Measurements from ENCODE around the gene ST6GAL1.
"Not testable (repeated sequence)": the region's sequence is repeated elsewhere in the genome, so short reads cannot be mapped to it uniquely, and the experiment has no call there.

The ST6GAL1 gene

DNA sequence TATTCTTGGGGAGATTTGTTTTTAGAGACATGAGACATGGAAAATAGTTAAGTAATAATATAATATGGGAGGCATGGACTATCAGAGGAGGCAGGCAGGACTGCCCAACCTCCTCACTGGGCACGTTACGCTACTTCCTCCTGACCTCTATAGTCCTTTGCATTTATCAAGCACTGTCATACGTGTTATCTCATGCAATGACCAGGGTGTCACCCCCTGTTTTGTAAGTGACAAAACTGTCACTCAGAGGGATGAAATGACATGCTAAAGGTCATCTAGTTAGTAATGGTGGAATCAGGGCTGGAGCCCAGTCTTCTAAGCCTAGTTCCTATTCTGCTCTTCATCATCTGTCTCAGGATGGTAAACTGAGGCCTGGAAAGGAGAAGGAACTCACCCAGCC, 66.7 kb downstream of the ST6GAL1 start:
- Mint-ChIP-seq H3K36me3 (ENCODE audit: insufficient read depth) (peaks cover 6% of the 10 kb centered on the region), H3K27me3 (no peaks in the 10 kb centered on the region), H3K9me3 (no peaks in the 10 kb centered on the region), H3K27ac (ENCODE audit: low read depth) (peak overlapping the region; percentile 83), H3K4me3 (no peak overlapping the region), H3K4me1 (peaks cover 59% of the 10 kb centered on the region)
- no peak for DNase-seq (ENCODE audit: low spot score in 2 of 2)
- ATAC-seq (replicated peaks; ENCODE audit: extremely low read depth, poor library complexity, severe bottlenecking) = no peak

DNA sequence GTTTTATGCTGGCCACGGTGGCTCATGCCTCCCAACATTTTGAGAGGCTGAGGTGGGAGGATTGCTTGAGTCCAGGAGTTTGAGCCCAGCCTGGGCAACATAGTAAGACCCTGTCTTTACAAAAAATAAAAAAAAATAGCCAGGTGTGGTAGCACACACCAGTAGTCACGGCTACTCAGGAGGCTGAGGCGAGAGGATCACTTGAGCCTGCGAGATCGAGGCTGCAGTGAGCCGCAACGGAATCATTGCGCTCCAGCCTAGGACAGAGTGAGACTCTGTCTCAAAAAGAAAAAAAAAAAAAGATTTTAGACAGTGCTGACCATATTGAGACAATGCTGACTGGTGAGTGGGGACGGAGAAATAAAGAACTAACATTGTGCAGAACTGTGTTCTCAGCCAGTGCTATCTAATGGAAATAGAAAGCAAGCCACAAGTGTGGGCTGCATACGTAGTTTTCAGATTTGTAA, 67.2 kb downstream of the ST6GAL1 start:
- H3K9me3 Mint-ChIP-seq = no peaks in the 10 kb centered on the region
- ATAC-seq (replicated peaks; ENCODE audit: extremely low read depth, poor library complexity, severe bottlenecking) = no peak
- peaks cover 61% of the 10 kb centered on the region for H3K4me1 Mint-ChIP-seq
- peaks cover 6% of the 10 kb centered on the region for H3K36me3 Mint-ChIP-seq (ENCODE audit: insufficient read depth)
- peak overlapping the region; percentile 83 for H3K27ac Mint-ChIP-seq (ENCODE audit: low read depth)
- H3K4me3 Mint-ChIP-seq = no peak overlapping the region
- DNase-seq (ENCODE audit: low spot score in 2 of 2) = no peak
- no peaks in the 10 kb centered on the region for H3K27me3 Mint-ChIP-seq

- Mint-ChIP-seq H3K4me1 (peaks cover 67% of the 10 kb centered on the region), H3K9me3 (no peaks in the 10 kb centered on the region), H3K36me3 (ENCODE audit: insufficient read depth) (peaks cover 4% of the 10 kb centered on the region), H3K27ac (ENCODE audit: low read depth) (peak overlapping the region; percentile 22), H3K4me3 (no peak overlapping the region), H3K27me3 (no peaks in the 10 kb centered on the region)
- no peak for DNase-seq (ENCODE audit: low spot score in 2 of 2)
- ATAC-seq (replicated peaks; ENCODE audit: extremely low read depth, poor library complexity, severe bottlenecking) = no peak
These were observed 68.6 kb downstream of the ST6GAL1 start for GRCh38 chr3:186998937-186999368.

DNA sequence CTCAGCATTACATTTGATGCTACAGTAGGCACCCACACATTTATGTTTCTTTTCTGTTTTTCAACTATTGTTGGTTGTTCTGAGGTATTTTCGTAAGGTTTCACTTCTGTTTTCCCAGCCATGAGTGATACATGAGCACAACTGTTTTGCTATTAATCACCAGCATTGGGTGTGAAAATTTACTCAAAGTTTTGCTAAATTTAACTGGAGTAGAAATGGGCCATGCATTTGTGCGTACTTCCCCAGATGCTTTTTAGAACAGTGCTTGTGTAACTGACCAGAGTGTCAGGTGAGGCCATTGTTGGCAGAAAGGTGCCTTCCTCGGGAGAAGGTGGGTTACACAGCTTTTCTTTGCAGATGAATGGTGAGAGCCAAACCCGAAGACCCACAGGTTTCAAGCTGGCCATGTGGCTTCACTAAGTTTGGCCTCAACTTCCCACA, 70.4 kb downstream of the ST6GAL1 start:
- peak overlapping the region; percentile 74 for H3K27ac Mint-ChIP-seq (ENCODE audit: low read depth)
- H3K4me1 Mint-ChIP-seq = peaks cover 77% of the 10 kb centered on the region
- ATAC-seq (replicated peaks; ENCODE audit: extremely low read depth, poor library complexity, severe bottlenecking) = peak; percentile 60
- no peak for DNase-seq (ENCODE audit: low spot score in 2 of 2)
- no peaks in the 10 kb centered on the region for H3K9me3 Mint-ChIP-seq
- no peak overlapping the region for H3K4me3 Mint-ChIP-seq
- H3K27me3 Mint-ChIP-seq = no peaks in the 10 kb centered on the region
- H3K36me3 Mint-ChIP-seq (ENCODE audit: insufficient read depth) = peaks cover 4% of the 10 kb centered on the region

- no peak for DNase-seq (ENCODE audit: low spot score in 2 of 2)
- no peak for ATAC-seq (replicated peaks; ENCODE audit: extremely low read depth, poor library complexity, severe bottlenecking)
- Mint-ChIP-seq H3K9me3 (peaks cover 3% of the 10 kb centered on the region), H3K27ac (ENCODE audit: low read depth) (no peak overlapping the region), H3K4me3 (no peak overlapping the region), H3K36me3 (ENCODE audit: insufficient read depth) (peaks cover 9% of the 10 kb centered on the region), H3K4me1 (peaks cover 79% of the 10 kb centered on the region), H3K27me3 (no peaks in the 10 kb centered on the region)
These were observed 72.6 kb downstream of the ST6GAL1 start for GRCh38 chr3:187002915-187003314.

- Mint-ChIP-seq H3K27me3 (no peaks in the 10 kb centered on the region), H3K36me3 (ENCODE audit: insufficient read depth) (peaks cover 14% of the 10 kb centered on the region), H3K9me3 (peaks cover 8% of the 10 kb centered on the region), H3K4me1 (peaks cover 63% of the 10 kb centered on the region), H3K4me3 (peak overlapping the region; percentile 36), H3K27ac (ENCODE audit: low read depth) (peak overlapping the region; percentile 65)
- DNase-seq (ENCODE audit: low spot score in 2 of 2) (no peak), ATAC-seq (replicated peaks; ENCODE audit: extremely low read depth, poor library complexity, severe bottlenecking) (peak; percentile 58)
These were observed 75.6 kb downstream of the ST6GAL1 start for GRCh38 chr3:187005827-187006481.

DNA sequence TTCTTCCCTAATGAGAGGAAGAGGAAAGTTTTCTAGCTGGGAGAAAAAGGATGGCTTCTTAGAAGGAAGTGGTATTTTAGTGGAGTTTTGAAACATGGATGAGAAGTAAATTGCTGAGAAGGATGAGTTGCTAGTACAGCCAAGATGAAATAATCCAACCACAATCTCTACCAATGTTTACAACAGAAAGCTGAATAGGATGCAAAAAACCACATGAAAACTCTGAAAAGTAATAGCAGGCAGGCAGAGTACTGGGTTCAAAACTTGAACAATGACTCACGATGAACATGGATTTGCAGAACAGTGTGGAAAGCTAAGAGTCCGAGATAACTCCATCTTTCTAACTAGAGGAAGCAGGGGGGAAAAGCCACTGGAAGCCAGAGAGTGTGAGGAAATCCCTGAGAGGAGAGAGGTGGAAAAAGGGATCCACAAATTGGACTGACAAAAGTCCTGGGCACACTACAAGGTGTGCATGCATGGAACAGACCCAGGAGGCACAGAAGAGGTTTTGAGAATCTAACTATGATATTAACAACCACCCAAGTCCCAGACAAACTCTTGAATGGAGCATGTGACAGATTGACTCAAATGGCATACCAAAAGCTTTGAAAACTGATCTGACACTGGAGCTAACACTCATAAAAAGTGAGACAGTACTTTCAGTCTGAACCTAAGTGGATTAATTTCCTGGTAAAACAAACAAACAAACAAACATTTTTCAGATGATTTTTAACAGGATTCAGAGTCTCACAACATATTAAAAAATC, 76.7 kb downstream of the ST6GAL1 start:
- ATAC-seq (replicated peaks; ENCODE audit: extremely low read depth, poor library complexity, severe bottlenecking) (peak; percentile 62), DNase-seq (ENCODE audit: low spot score in 2 of 2) (no peak)
- Mint-ChIP-seq H3K36me3 (ENCODE audit: insufficient read depth) (peaks cover 13% of the 10 kb centered on the region), H3K4me3 (peak overlapping the region; percentile 21), H3K27me3 (no peaks in the 10 kb centered on the region), H3K27ac (ENCODE audit: low read depth) (peak overlapping the region; percentile 81), H3K4me1 (peaks cover 63% of the 10 kb centered on the region), H3K9me3 (peaks cover 8% of the 10 kb centered on the region)

DNA sequence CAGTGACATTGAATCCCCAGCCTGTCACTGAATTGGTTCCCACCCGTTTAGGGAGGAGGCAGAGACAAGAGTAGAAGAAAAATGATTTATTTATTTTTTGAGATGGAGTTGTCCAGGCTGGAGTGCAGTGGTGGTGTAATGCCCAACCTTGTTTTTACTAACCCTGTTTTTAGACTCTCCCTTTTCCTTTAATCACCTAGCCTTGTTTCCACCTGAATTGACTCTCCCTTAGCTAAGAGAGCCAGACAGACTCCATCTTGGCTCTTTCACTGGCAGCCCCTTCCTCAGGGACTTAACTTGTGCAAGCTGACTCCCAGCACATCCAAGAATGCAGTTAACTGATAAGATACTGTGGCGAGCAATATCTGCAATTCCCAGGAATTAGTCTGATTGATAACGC, 80.1 kb downstream of the ST6GAL1 start:
- not testable (repeated sequence) for H3K9me3 Mint-ChIP-seq; H3K27ac Mint-ChIP-seq (ENCODE audit: low read depth); H3K27me3 Mint-ChIP-seq; ATAC-seq (replicated peaks; ENCODE audit: extremely low read depth, poor library complexity, severe bottlenecking); DNase-seq (ENCODE audit: low spot score in 2 of 2); H3K4me3 Mint-ChIP-seq
- H3K4me1 Mint-ChIP-seq = peaks cover 63% of the 10 kb centered on the region
- peaks cover 24% of the 10 kb centered on the region for H3K36me3 Mint-ChIP-seq (ENCODE audit: insufficient read depth)

- peak overlapping the region; percentile 52 for H3K27ac Mint-ChIP-seq (ENCODE audit: low read depth)
- H3K27me3 Mint-ChIP-seq = no peaks in the 10 kb centered on the region
- ATAC-seq (replicated peaks; ENCODE audit: extremely low read depth, poor library complexity, severe bottlenecking) = no peak
- peaks cover 8% of the 10 kb centered on the region for H3K9me3 Mint-ChIP-seq
- no peak overlapping the region for H3K4me3 Mint-ChIP-seq
- H3K36me3 Mint-ChIP-seq (ENCODE audit: insufficient read depth) = peaks cover 22% of the 10 kb centered on the region
- DNase-seq (ENCODE audit: low spot score in 2 of 2) = no peak
- H3K4me1 Mint-ChIP-seq = peaks cover 61% of the 10 kb centered on the region
These were observed 81.6 kb downstream of the ST6GAL1 start for GRCh38 chr3:187011915-187012314.

- peaks cover 24% of the 10 kb centered on the region for H3K36me3 Mint-ChIP-seq (ENCODE audit: insufficient read depth)
- peak overlapping the region; percentile 40 for H3K4me3 Mint-ChIP-seq
- H3K4me1 Mint-ChIP-seq = peaks cover 55% of the 10 kb centered on the region
- H3K9me3 Mint-ChIP-seq = peaks cover 7% of the 10 kb centered on the region
- DNase-seq (ENCODE audit: low spot score in 2 of 2) = no peak
- no peaks in the 10 kb centered on the region for H3K27me3 Mint-ChIP-seq
- H3K27ac Mint-ChIP-seq (ENCODE audit: low read depth) = peak overlapping the region; percentile 52
- ATAC-seq (replicated peaks; ENCODE audit: extremely low read depth, poor library complexity, severe bottlenecking) = peak; percentile 55
These were observed 82.3 kb downstream of the ST6GAL1 start for GRCh38 chr3:187012609-187013051.

DNA sequence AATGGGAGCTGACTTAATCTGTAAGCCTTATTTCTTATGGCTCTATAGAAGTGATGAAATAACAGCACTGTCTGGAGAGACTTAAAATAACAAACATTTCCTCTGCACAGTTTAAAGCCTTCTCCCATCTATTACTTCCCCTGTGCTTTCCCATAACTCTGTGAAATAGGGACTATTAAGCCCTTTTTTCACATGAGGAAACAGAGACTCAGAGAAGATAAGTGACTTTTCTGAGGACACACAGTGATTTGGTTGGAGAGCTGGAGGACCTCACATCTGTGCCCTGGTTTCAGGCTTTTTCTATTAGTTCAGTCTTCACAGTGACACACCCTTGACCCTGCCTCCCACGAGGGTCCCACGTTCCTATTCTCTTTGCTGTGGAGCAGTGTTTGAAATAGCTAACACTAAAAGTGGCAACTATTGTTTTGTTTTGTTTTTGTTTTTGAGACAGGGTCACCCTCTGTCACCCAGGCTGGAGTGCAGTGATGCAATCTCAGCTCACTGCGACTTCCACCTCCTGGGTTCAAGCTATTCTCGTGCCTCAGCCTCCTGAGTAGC, 82.9 kb downstream of the ST6GAL1 start:
- H3K27me3 Mint-ChIP-seq = no peaks in the 10 kb centered on the region

DNA sequence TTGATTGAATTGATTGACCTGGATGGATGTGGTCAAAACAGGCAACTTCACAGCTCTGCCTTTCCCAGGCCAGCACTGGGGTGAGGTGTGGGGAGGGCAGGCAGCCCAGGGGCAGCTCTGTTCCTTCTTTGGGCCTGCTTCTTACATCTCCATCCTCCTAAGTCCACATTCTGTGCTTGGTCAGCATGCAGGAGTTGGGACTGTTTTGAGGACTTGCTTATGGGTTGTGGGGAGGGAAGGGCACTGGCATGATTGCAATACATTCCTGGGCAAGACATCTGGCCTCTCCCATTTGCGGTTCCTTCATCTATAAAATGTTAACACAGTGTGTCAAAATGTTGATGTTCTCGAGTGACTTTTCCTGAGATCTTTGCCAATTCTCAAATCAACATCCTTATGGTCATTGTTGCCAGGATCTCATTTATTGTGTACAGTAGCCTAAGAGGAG, 84.1 kb downstream of the ST6GAL1 start:
- Mint-ChIP-seq H3K27ac (ENCODE audit: low read depth) (peak overlapping the region; percentile 75), H3K36me3 (ENCODE audit: insufficient read depth) (peaks cover 23% of the 10 kb centered on the region), H3K4me3 (no peak overlapping the region), H3K27me3 (no peaks in the 10 kb centered on the region), H3K9me3 (no peaks in the 10 kb centered on the region), H3K4me1 (peaks cover 54% of the 10 kb centered on the region)
- ATAC-seq (replicated peaks; ENCODE audit: extremely low read depth, poor library complexity, severe bottlenecking) (no peak), DNase-seq (ENCODE audit: low spot score in 2 of 2) (no peak)

More for the DNA sequence above, 82.9 kb downstream of the ST6GAL1 start:
- Mint-ChIP-seq H3K36me3 (ENCODE audit: insufficient read depth) (peaks cover 22% of the 10 kb centered on the region), H3K27ac (ENCODE audit: low read depth) (peak overlapping the region; percentile 52), H3K4me3 (peak overlapping the region; percentile 40), H3K4me1 (peaks cover 49% of the 10 kb centered on the region), H3K9me3 (peaks cover under 1% of the 10 kb centered on the region)
- no peak for DNase-seq (ENCODE audit: low spot score in 2 of 2)
- ATAC-seq (replicated peaks; ENCODE audit: extremely low read depth, poor library complexity, severe bottlenecking) = no peak
